KMS-11 (cell line): ENCODE measurements around the gene HIC2.
"Not testable (repeated sequence)": the region's sequence is repeated elsewhere in the genome, so short reads cannot be mapped to it uniquely, and the experiment has no call there.

Experiments used
- H2AFZ ChIP-seq: fragments of 200-600 bp; sonication (generic); 2 replicates; pipeline ENCODE4 v1.6.1; 2016; ENCODE audit warnings: antibody characterized with exemption, mixed run types, low read depth
- H3K27ac ChIP-seq: fragments of 200-600 bp; sonication (generic); 2 replicates; pipeline ENCODE4 v1.6.1; 2016; ENCODE audit warnings: mild to moderate bottlenecking, mixed run types
- H3K27me3 ChIP-seq: fragments of 200-600 bp; sonication (generic); 2 replicates; pipeline ENCODE4 v1.6.1; 2017; ENCODE audit warnings: mild to moderate bottlenecking, low read depth, mixed run types, moderate library complexity; ENCODE audit not compliant: insufficient read depth
- H3K36me3 ChIP-seq: fragments of 200-600 bp; sonication (generic); 2 replicates; pipeline ENCODE4 v1.6.1; 2017; ENCODE audit warnings: mild to moderate bottlenecking, mixed run types; ENCODE audit not compliant: insufficient read depth
- H3K4me1 ChIP-seq: fragments of 200-600 bp; sonication (generic); 2 replicates; pipeline ENCODE4 v1.6.1; 2016; ENCODE audit warnings: mild to moderate bottlenecking, low read depth, mixed run types; ENCODE audit not compliant: poor library complexity, severe bottlenecking
- H3K4me2 ChIP-seq: fragments of 200-600 bp; sonication (generic); 2 replicates; pipeline ENCODE4 v1.7.0; 2016; ENCODE audit warnings: mild to moderate bottlenecking, mixed run types
- H3K4me3 ChIP-seq: fragments of 200-600 bp; sonication (generic); IDR thresholded peaks from 2 replicates; pipeline ENCODE4 v1.6.1; 2017; ENCODE audit warnings: low read depth, low read length, mixed read lengths; ENCODE audit not compliant: insufficient read depth
- H3K79me2 ChIP-seq: fragments of 200-600 bp; sonication (generic); 2 replicates; pipeline ENCODE4 v1.6.1; 2016; ENCODE audit warnings: low read depth, mixed run types; ENCODE audit not compliant: insufficient read depth
- H3K9ac ChIP-seq: fragments of 200-600 bp; sonication (generic); 2 replicates; pipeline ENCODE4 v1.6.1; 2016; ENCODE audit warnings: mild to moderate bottlenecking, mixed run types
- H4K20me1 ChIP-seq: fragments of 200-600 bp; sonication (generic); 2 replicates; pipeline ENCODE4 v1.6.1; 2016; ENCODE audit warnings: mild to moderate bottlenecking, mixed run types; ENCODE audit not compliant: insufficient read depth
- CTCF ChIP-seq: fragments of 200-600 bp; sonication (generic); conservative IDR thresholded peaks from 2 replicates; pipeline ENCODE4 v1.6.1; 2017; ENCODE audit warnings: low read depth, mild to moderate bottlenecking, antibody characterized with exemption, low read length, moderate library complexity, mixed read lengths

Gene HIC2

DNA sequence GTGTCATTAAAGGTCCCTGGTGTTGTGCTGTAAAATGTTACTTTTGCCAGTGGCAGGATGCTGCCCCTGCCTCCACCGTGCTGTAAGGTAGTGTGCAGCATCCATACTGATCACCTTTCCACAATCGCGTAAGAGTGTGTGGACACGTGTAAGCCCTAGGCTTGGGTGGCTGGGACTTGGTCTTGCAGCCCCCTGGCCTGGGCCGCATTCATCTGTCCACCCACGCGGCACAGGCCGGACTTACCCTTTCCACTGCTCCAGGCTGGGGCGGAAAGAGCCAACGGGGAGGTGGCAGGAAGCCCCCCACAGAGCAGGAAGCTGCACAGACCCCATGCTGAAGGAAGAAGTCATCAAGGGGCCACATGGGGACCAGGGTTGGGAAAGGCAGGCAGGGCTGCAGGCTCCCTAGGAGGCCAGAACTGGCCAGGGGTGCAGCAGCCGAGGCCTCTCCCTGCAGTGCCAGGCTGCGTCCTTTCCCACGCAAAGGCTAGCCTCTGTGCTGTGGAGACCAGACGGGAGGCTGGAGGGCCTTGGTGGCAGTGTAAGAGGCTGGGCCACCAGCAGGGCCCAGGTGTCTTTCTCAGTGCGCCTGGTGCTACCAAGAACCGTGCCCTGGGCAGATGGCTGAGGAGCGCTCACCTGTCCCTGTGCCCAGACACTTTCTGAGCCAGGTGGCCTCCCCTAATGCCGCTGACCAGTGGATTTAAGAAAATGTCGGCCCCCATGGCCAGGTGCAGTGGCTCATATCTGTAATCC lies 38.3 kb downstream of the HIC2 start:
- Histone ChIP-seq H3K27ac (no peak overlapping the region), H3K4me3 (no peak overlapping the region), H3K4me1 (no peaks in the 10 kb centered on the region), H3K4me2 (no peak overlapping the region), H3K27me3 (no peaks in the 10 kb centered on the region), H3K9ac (no peak overlapping the region), H4K20me1 (no peaks in the 10 kb centered on the region), H3K79me2 (no peaks in the 10 kb centered on the region), H2AFZ (no peak overlapping the region), H3K36me3 (no peaks in the 10 kb centered on the region)
- TF ChIP-seq CTCF, result no peak

DNA sequence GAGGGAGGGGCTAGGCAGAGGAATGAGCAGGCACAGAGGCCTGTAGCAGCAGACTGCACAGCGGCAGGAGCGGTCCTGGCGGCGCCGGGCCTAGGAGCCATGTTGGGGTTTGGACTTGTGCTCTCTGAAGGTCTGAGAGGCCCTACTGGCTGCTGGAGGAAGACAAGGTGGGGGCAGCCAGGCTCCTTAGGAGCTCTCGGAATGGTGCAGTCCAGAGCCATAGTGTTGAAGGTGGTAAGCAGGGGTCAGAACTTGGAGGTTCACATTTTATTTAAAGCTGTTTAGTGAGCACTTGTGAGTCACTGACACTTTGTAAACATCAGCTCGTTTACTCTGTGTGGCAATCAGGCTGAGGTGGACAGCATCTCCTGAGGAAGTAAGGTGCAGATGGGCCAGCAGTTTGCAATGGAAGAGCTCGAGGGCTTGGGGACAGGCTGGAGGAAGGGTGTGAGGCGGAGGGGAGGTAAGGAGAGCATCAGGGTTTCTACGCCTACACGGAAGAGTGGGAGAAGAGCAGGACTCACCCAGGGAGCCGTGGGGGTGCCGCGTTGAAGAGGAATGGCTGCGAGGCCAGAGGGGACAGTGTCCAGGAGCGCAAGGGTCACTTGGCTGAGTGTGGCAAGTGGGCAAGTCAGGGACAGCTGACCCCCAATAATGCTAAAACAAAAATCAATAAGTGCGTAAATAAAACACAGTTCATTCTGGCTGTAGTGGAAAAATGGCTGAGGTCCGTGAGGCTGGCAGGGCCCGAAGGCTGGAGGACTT lies 40.0 kb downstream of the HIC2 start:
- H4K20me1 ChIP-seq, result no peaks in the 10 kb centered on the region
- H3K27ac ChIP-seq, result no peak overlapping the region
- H3K79me2 ChIP-seq, result no peaks in the 10 kb centered on the region
- no peak overlapping the region for H3K9ac ChIP-seq
- H3K4me1 ChIP-seq, result no peaks in the 10 kb centered on the region
- no peak for TF ChIP-seq CTCF
- no peaks in the 10 kb centered on the region for H3K27me3 ChIP-seq
- no peak overlapping the region for H2AFZ ChIP-seq
- no peaks in the 10 kb centered on the region for H3K36me3 ChIP-seq
- H3K4me3 ChIP-seq, result no peak overlapping the region
- H3K4me2 ChIP-seq, result no peak overlapping the region

DNA sequence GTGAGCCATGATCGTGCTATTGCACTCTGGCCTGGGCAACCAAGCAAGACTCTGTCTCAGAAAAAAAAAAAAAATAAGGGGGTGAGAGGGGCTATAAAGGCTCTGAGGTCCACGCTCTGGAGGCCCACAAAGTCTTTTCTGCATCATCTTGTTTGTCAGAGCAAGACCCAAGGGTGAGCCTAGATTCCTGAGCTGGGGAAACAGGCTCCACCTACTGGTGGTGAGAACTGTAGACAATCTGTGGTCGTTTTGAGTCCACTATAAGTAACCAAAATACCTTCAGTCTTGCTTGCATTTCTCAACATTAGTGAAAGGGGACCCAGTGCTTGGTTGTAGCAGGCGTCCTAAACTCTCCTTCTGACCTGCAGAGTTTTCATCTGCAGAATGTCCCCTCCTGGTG lies 45.5 kb downstream of the HIC2 start:
- not testable (repeated sequence) for H3K4me3 ChIP-seq, H3K36me3 ChIP-seq, H3K27ac ChIP-seq, H4K20me1 ChIP-seq, H3K9ac ChIP-seq, H3K4me2 ChIP-seq, H3K4me1 ChIP-seq, H3K27me3 ChIP-seq, H2AFZ ChIP-seq, H3K79me2 ChIP-seq

DNA sequence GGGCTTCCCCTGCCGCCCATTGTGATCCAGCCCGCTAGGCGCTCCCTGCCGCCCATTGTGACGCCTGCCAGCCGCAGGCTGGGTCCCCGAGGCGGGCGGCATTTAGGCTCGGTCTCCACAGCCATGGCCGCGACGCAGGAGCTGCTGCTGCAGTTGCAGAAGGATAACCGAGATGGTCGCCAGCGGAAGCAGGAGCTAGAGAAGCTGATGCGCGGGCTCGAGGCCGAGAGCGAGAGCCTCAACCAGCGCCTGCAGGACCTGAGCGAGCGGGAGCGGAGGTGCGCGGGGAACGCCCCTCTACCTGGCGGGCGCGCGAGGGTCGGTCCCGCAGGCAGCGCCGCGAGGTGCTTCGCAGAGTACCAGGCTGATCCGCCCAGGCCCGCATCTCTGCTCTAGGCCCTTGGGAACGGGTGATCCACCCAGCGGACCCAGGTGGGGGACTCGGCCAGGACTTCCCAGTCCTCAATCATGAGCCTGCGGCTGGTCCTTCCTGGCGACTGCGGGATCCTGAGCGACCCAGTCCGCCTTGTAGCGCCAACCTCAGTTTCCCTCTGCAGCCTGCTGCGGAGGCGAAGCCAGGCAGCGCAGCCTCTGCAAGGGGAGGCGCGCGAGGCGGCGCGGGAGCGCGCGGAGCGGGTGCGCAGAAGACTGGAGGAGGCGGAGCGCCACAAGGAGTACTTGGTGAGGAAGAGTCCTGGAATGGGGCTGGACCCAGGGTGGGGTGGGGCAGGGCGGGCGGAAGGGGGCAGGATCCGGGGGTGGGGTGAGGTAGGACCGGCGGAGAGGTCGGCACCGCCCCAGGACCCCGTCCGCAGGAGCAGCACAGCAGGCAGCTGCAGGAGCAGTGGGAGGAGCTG lies 50.4 kb downstream of the HIC2 start, which contains the start of gene TMEM191C:
Gene TMEM191C (plus strand): TSS at position 51 of the 857 bp plus-strand sequence. CDS start 73 bp downstream, at position 124.
- H3K4me2 ChIP-seq, H3K36me3 ChIP-seq, H3K4me3 ChIP-seq, H4K20me1 ChIP-seq, H3K27ac ChIP-seq, H3K79me2 ChIP-seq, H2AFZ ChIP-seq, H3K27me3 ChIP-seq, H3K9ac ChIP-seq, H3K4me1 ChIP-seq: not testable (repeated sequence)

DNA sequence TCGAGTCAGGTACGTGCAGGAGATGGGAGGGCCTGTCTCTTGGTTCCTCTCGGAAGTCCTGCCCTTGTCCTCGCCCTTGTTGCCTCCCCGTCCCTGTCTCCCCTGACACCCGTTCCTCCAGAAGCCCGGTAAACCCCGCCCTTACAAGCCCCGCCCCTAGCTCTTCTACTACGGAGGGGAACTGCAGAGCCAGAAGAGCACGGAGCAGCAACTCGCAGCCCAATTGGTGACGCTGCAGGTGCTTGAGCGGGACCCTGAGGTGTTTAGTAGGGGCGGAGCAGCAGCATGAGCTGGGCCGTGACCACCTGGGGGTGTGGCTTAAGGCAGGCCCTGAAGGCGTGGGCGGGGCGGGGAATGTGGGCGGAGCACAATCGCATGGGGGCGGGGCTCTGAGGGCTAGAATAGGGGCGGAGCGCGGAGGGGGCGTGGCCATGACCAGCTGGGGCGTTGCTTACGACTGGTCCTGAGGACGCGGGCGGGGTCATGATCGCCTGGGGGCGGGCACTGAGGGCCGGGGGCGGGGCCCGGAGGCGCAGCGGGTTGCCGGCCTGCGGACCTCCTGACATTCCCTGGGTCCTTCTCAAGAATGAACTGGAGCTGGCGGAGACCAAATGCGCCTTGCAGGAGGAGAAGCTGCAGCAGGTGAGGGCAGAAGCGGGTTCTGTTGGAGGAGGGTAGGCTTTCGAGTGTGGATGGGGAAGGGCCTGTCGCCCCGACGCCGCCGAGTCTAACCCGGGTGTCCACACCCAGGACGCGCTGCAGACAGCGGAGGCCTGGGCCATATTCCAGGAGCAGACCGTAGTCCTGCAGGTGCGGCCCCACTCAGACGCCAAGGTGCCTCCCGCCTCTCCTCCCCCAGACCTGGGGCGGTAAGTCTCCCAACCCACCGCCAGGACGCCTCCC lies 51.3 kb downstream of the HIC2 start:
- H3K4me3 ChIP-seq, H3K27me3 ChIP-seq, H3K27ac ChIP-seq, H3K79me2 ChIP-seq, H4K20me1 ChIP-seq, H3K4me2 ChIP-seq, H3K4me1 ChIP-seq, H2AFZ ChIP-seq, H3K36me3 ChIP-seq, H3K9ac ChIP-seq: not testable (repeated sequence)

GRCh38 chr22:21469097-21469994 lies 52.2 kb downstream of the HIC2 start:
- H3K79me2 ChIP-seq, H3K27ac ChIP-seq, H3K27me3 ChIP-seq, H3K4me1 ChIP-seq, H3K4me2 ChIP-seq, H3K9ac ChIP-seq, H4K20me1 ChIP-seq, H3K4me3 ChIP-seq, H3K36me3 ChIP-seq, H2AFZ ChIP-seq: not testable (repeated sequence)

GRCh38 chr22:21472984-21473383 lies 55.8 kb downstream of the HIC2 start:
- not testable (repeated sequence) for H3K9ac ChIP-seq, H3K36me3 ChIP-seq, H3K27ac ChIP-seq, H3K79me2 ChIP-seq, H2AFZ ChIP-seq, H4K20me1 ChIP-seq, H3K27me3 ChIP-seq, H3K4me2 ChIP-seq, H3K4me3 ChIP-seq, H3K4me1 ChIP-seq
